Activated naive CD4-positive, alpha-beta T cell treated with Interleukin-2 at 50 U/mL for 16 hours (primary cell): Measurements from ENCODE around the gene TTLL9.

ENCODE experiments used
- DNase-seq: peaks from one replicate; pipeline ENCODE4 v3.0.0-alpha.2; 2020

TTLL9 gene

GRCh38 chr20:31951530-31952453, 81.4 kb downstream of the TTLL9 start, which contains the start of gene PDRG1:
PDRG1 (minus strand) TSS chr20:31952046; CDS start chr20:31951961, 85 bp downstream.
- DNase-seq = peak; percentile 98

- no peak for DNase-seq
These were observed 83.2 kb downstream of the TTLL9 start for GRCh38 chr20:31953556-31954148.

GRCh38 chr20:31954500-31954899, 84.1 kb downstream of the TTLL9 start:
- no peak for DNase-seq

GRCh38 chr20:31956556-31957526, 86.4 kb downstream of the TTLL9 start:
- no peak for DNase-seq

- no peak for DNase-seq
These were observed 92.3 kb downstream of the TTLL9 start for GRCh38 chr20:31962761-31963160.

GRCh38 chr20:31963889-31964288, 93.5 kb downstream of the TTLL9 start:
- no peak for DNase-seq

- DNase-seq = no peak
These were observed 96.7 kb downstream of the TTLL9 start for GRCh38 chr20:31966991-31967655.

GRCh38 chr20:31967830-31968249, 97.4 kb downstream of the TTLL9 start, which contains the start of gene XKR7:
XKR7 (plus strand) TSS chr20:31968151; CDS start chr20:31968176, 25 bp downstream.
- DNase-seq = no peak

- peak; percentile 80 for DNase-seq
These were observed 98.1 kb downstream of the TTLL9 start for GRCh38 chr20:31968291-31969126.

- DNase-seq = no peak
These were observed 99.6 kb downstream of the TTLL9 start for GRCh38 chr20:31969991-31970390.

GRCh38 chr20:31972471-31973021, 102.1 kb downstream of the TTLL9 start:
- DNase-seq = no peak

GRCh38 chr20:31974296-31974695, 103.9 kb downstream of the TTLL9 start:
- DNase-seq = no peak

- DNase-seq = no peak
These were observed 104.6 kb downstream of the TTLL9 start for GRCh38 chr20:31974951-31975487.

- no peak for DNase-seq
These were observed 105.4 kb downstream of the TTLL9 start for GRCh38 chr20:31975874-31976273.

GRCh38 chr20:31977080-31977479, 106.6 kb downstream of the TTLL9 start:
- no peak for DNase-seq

GRCh38 chr20:31979713-31980426, 109.4 kb downstream of the TTLL9 start:
- no peak for DNase-seq

- no peak for DNase-seq
These were observed 111.3 kb downstream of the TTLL9 start for GRCh38 chr20:31981784-31982183.

GRCh38 chr20:31984981-31985471, 114.6 kb downstream of the TTLL9 start:
- DNase-seq = no peak

- DNase-seq = no peak
These were observed 117.3 kb downstream of the TTLL9 start for GRCh38 chr20:31987744-31988143.
